Panc1 (cell line): Measurements from ENCODE around the gene PDXK. TPM values are rescaled to one million over a fixed set of nuclear protein-coding genes. Genes with fewer than 3 reads are reported as not detected.

Source experiments
- ATAC-seq: fragments of 200-7000 bp; cut with Tn5 transposase; 2 replicates; pipeline ENCODE4 v1.9.1; 2020; ENCODE audit warnings: mild to moderate bottlenecking, moderate library complexity
- BruUV-seq: library from RNA; stranded (reverse); fragments of 400-500 nt; replicated peaks from 2 replicates; lab custom pipeline; 2021; lab: Mats Ljungman, UMichigan
- CTCF ChIA-PET: fragments of 300-600 bp; sonication (Branson Sonifier 250); formaldehyde crosslinking; loops from one replicate; lab custom pipeline; 2022; ENCODE audit warnings: antibody characterized with exemption; lab: Charles Lee
- POLR2A ChIA-PET: fragments of 300-600 bp; sonication (Branson Sonifier 250); formaldehyde crosslinking; loops from one replicate; lab custom pipeline; 2022; ENCODE audit warnings: antibody characterized with exemption; lab: Charles Lee
- DNase-seq: peaks from one replicate; pipeline ENCODE4 v3.0.0-alpha.2; 2010; ENCODE audit warnings: low read depth, low spot score
- H3K27ac ChIP-seq: 2 replicates; pipeline ENCODE4 v1.5.1; 2011; ENCODE audit warnings: mild to moderate bottlenecking, low read length, inconsistent platforms
- H3K27me3 ChIP-seq: fragments of 200-500 bp; sonication (Bioruptor generic); 2 replicates; pipeline ENCODE4 v1.6.0; 2014; ENCODE audit warnings: low read length, inconsistent platforms; ENCODE audit not compliant: control insufficient read depth, insufficient read depth
- H3K36me3 ChIP-seq: fragments of 200-500 bp; sonication (Bioruptor generic); 2 replicates; pipeline ENCODE4 v1.5.1; 2014; ENCODE audit warnings: inconsistent platforms, mild to moderate bottlenecking, low read length, moderate library complexity; ENCODE audit not compliant: control insufficient read depth, insufficient read depth
- H3K4me1 ChIP-seq: 2 replicates; pipeline ENCODE4 v1.5.1; 2011; ENCODE audit warnings: inconsistent platforms, mild to moderate bottlenecking, low read length, moderate library complexity; ENCODE audit not compliant: control insufficient read depth, insufficient read depth
- H3K4me3 ChIP-seq, 2 experiments: 2 replicates each; pipeline ENCODE4 v1.5.1; 2011 to 2012; ENCODE audit warnings: low read depth in 2 of 2, low read length in 2 of 2, mild to moderate bottlenecking in 2 of 2, inconsistent platforms in 1 of 2, moderate library complexity in 1 of 2
- H3K9me3 ChIP-seq: fragments of 200-500 bp; sonication (Bioruptor generic); 2 replicates; pipeline ENCODE4 v1.5.1; 2014; ENCODE audit warnings: low read depth, mild to moderate bottlenecking, inconsistent platforms, low read length, moderate library complexity; ENCODE audit not compliant: control insufficient read depth, insufficient read depth
- POLR2AphosphoS5 ChIP-seq: IDR thresholded peaks from 2 replicates; pipeline ENCODE4 v1.6.1; 2012; ENCODE audit warnings: mild to moderate bottlenecking, low read depth, low read length, moderate library complexity
- REST ChIP-seq, 2 experiments: IDR thresholded peaks; 2 replicates each; pipeline ENCODE4 v1.6.1; 2011 to 2012; ENCODE audit warnings: low read depth in 2 of 2, control low read depth in 1 of 2, low read length in 1 of 2, mild to moderate bottlenecking in 1 of 2, moderate library complexity in 1 of 2; ENCODE audit not compliant: insufficient read depth in 1 of 2
- SIN3A ChIP-seq: IDR thresholded peaks from 2 replicates; pipeline ENCODE4 v1.6.1; 2012; ENCODE audit warnings: low read depth, mild to moderate bottlenecking, low read length, moderate library complexity, borderline replicate concordance; ENCODE audit not compliant: insufficient read depth
- TCF7L2 ChIP-seq: IDR thresholded peaks from 2 replicates; pipeline ENCODE4 v1.6.1; 2011; ENCODE audit warnings: mild to moderate bottlenecking, low read depth, low read length, inconsistent platforms
- in situ Hi-C: cut with HindIII; loops from 2 replicates; pipeline ENCODE4 v1.10.0; 2016; ENCODE audit warnings: low sequenced_read_pairs, low pct_unique_long_range_greater_than_20kb
- intact Hi-C: fragments of 100-400 bp; cut with micrococcal nuclease; formaldehyde crosslinking; loops from one replicate; pipeline ENCODE4 v1.10.0; 2022; ENCODE audit not compliant: unreplicated experiment
- total RNA-seq: library from RNA; stranded (reverse); gene quantifications from one replicate; pipeline ENCODE4 v1.2.1, GENCODE V29; 2021; ENCODE audit not compliant: unreplicated experiment
- TF ChIP-seq, protein P1 (sequence below): fragments of 450-650 bp; IDR thresholded peaks from 2 replicates; pipeline ENCODE4 v1.5.1; 2017; ENCODE audit warnings: mild to moderate bottlenecking

PDXK gene
- total RNA-seq, 1 experiment from 2014 or later = 184 TPM

- BruUV-seq = no TSS peak
- H3K4me1 ChIP-seq = no peaks in the 10 kb centered on the region; the same call in 1 of the 2 replicates
- in situ Hi-C loops = no loop called here
Observed at GRCh38 chr21:43785134-43785533, 66.2 kb downstream of the PDXK start.

GRCh38 chr21:43786300-43786806, 67.4 kb downstream of the PDXK start:
- Histone ChIP-seq H3K27me3 (no peaks in the 10 kb centered on the region), H3K4me1 (0 out of 2 replicates have a peak, but pooled peaks cover 6% of the 10 kb centered on the region), H3K9me3 (no peaks in the 10 kb centered on the region), H3K36me3 (peaks cover 3% of the 10 kb centered on the region; the same call in 1 of the 2 replicates), H3K4me3 (no peak overlapping the region), H3K27ac (no peak overlapping the region)
- intact Hi-C loops = no loop called here
- in situ Hi-C loops = no loop called here
- ChIA-PET CTCF (no interaction called here), POLR2A (no interaction called here)
- no TSS peak for BruUV-seq
- no peak for ATAC-seq
- DNase-seq = no peak
- TF ChIP-seq SIN3A = no peak
- no peak for TF ChIP-seq TCF7L2
- no peak for TF ChIP-seq REST (IDR thresholded peaks at IDR 0.05; ENCODE audit: insufficient read depth in 1 of 2, low read depth in 2 of 2, low read length in 1 of 2)
- TF ChIP-seq, protein P1, sequence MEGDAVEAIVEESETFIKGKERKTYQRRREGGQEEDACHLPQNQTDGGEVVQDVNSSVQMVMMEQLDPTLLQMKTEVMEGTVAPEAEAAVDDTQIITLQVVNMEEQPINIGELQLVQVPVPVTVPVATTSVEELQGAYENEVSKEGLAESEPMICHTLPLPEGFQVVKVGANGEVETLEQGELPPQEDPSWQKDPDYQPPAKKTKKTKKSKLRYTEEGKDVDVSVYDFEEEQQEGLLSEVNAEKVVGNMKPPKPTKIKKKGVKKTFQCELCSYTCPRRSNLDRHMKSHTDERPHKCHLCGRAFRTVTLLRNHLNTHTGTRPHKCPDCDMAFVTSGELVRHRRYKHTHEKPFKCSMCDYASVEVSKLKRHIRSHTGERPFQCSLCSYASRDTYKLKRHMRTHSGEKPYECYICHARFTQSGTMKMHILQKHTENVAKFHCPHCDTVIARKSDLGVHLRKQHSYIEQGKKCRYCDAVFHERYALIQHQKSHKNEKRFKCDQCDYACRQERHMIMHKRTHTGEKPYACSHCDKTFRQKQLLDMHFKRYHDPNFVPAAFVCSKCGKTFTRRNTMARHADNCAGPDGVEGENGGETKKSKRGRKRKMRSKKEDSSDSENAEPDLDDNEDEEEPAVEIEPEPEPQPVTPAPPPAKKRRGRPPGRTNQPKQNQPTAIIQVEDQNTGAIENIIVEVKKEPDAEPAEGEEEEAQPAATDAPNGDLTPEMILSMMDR = no peak
- no peak for TF ChIP-seq POLR2AphosphoS5

More at GRCh38 chr21:43785134-43785533, 66.2 kb downstream of the PDXK start:
- CTCF ChIA-PET = no interaction called here
- no peak overlapping the region for H3K4me3 ChIP-seq
- POLR2A ChIA-PET = interaction anchor here (0.7 to 1.0 kb wide), 2 partner anchors 13 to 518 kb away, joined by 5 read pairs; no protein-coding TSS in a partner anchor
- no peaks in the 10 kb centered on the region for H3K9me3 ChIP-seq
- intact Hi-C loops = no loop called here
- no peak overlapping the region for H3K27ac ChIP-seq
- no peaks in the 10 kb centered on the region for H3K27me3 ChIP-seq
- DNase-seq = no peak
- ATAC-seq = no peak
- H3K36me3 ChIP-seq = peaks cover 3% of the 10 kb centered on the region; the same call in 1 of the 2 replicates
- no peak for TF ChIP-seq REST (IDR thresholded peaks at IDR 0.05; ENCODE audit: insufficient read depth in 1 of 2, low read depth in 2 of 2, low read length in 1 of 2)
- no peak for TF ChIP-seq SIN3A
- TF ChIP-seq TCF7L2 = no peak
- TF ChIP-seq, protein P1 = no peak
- no peak for TF ChIP-seq POLR2AphosphoS5
